ENCODE measurements around the gene DGKD.

Gene DGKD

DNA sequence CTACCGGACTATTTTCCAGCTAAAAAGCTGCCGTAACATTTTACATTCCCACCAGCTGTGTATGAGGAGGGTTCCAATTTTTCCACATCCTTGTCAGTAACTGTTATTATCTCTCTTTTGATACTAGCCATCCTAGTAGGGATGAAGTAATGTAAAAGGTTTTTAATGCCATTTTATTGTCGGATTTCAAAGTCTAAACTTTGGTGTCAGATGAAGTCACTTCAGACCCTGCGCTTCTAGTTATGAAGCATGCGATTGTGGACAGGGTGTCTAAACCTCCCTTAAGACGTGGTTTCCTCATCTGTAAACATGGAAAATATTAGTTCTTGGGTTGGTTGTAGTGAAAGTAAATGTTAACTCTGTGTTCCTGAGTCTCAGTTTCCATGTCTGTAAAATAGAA lies 4.7 kb downstream of the DGKD start:
- TF ChIP-seq, protein P1, sequence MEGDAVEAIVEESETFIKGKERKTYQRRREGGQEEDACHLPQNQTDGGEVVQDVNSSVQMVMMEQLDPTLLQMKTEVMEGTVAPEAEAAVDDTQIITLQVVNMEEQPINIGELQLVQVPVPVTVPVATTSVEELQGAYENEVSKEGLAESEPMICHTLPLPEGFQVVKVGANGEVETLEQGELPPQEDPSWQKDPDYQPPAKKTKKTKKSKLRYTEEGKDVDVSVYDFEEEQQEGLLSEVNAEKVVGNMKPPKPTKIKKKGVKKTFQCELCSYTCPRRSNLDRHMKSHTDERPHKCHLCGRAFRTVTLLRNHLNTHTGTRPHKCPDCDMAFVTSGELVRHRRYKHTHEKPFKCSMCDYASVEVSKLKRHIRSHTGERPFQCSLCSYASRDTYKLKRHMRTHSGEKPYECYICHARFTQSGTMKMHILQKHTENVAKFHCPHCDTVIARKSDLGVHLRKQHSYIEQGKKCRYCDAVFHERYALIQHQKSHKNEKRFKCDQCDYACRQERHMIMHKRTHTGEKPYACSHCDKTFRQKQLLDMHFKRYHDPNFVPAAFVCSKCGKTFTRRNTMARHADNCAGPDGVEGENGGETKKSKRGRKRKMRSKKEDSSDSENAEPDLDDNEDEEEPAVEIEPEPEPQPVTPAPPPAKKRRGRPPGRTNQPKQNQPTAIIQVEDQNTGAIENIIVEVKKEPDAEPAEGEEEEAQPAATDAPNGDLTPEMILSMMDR (IDR thresholded peaks at IDR 0.05): no peak

- TF ChIP-seq, protein P1 (IDR thresholded peaks at IDR 0.05): no peak
These were observed 5.5 kb downstream of the DGKD start for GRCh38 chr2:233359823-233360222.

DNA sequence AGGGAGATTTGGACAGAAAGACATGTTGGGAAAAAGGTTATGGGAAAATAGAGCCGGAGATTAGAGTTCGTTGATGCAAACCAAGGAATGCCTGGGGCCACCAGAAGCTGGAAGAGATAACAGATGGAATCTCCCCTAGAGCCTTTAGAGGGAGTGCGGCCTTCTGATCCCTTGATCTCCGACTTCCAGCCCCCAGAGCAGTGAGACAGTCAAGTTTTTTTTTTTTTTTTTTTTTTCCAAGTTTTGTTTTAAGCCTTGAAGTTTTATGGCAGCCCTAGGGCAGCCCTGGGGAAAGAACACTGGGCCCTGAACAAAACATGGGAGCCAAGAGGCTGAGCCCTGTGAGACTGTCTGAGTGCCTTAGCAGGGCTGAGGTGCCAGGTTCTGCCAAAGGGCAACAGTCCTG lies 6.5 kb downstream of the DGKD start:
- TF ChIP-seq, protein P1 (IDR thresholded peaks at IDR 0.05): no peak

- TF ChIP-seq, protein P1 (IDR thresholded peaks at IDR 0.05): no peak
These were observed 7.0 kb downstream of the DGKD start for GRCh38 chr2:233361297-233361696.

DNA sequence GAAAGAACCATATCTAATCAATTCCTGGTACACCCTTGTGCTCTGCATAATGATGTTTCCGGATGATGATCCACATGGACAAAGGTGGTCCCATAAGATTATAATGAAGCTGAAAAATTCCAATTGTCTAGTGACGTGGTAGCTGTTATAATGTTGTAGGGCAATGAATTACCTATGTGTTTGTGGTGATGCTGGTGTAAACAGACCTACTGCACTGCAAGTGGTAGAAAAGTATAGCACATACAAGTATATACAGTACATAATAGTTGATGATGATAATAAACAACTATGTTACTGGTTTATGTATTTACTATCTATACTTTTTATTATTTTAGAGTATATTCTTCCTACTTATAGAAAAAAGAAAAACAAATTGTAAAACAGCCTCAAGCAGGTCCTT lies 8.4 kb downstream of the DGKD start:
- TF ChIP-seq, protein P1 (IDR thresholded peaks at IDR 0.05): no peak

DNA sequence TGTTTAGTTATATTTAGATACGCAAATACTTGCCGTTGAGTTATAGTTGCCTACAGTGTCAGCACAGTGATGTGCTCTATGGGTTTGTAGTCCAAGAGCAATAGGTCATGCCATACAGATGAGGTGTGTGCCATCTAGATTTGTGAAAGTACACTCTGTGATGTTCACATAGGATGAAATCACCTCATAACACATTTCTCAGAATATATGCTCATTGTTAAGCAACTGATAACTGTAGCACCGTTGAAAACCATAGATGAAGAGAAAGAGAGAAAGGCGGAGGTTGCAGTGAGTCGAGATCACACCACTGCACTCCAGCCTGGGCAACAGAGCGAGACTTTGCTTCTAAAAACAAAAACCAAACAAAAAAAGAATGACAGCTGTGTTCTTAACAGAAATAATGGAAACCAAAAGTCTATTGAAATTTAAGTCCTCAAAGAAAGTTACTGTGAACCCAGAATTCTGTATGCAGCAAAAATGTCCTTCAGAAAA lies 9.5 kb downstream of the DGKD start:
- TF ChIP-seq, protein P1 (IDR thresholded peaks at IDR 0.05): no peak

GRCh38 chr2:233365861-233366520 lies 11.7 kb downstream of the DGKD start:
- TF ChIP-seq, protein P1 (IDR thresholded peaks at IDR 0.05): no peak

DNA sequence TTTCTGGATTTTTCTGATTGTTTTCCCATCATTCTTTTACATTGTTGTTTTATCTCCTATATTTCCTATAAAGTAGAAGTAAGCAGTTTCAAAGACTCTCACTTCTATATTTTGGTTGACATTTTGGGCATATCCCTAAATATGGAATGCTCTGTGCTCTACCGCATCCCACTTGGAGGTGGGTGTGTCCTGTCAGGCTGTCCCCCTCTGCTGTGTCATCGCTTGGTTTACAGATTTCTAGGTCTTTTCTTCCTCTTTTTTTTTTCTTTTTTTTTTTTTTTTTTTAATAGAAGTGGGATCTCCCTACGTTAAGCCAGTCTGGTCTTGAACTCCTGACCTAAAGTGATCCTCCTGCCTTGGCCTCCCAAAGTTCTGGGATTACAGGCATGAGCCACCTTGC lies 13.3 kb downstream of the DGKD start:
- TF ChIP-seq, protein P1 (IDR thresholded peaks at IDR 0.05): no peak

Measured in LNCAP (cell line).